Progenitor cell of endocrine pancreas (in vitro differentiated cells): ENCODE results near the gene VIPR2. TPM values are rescaled to one million over a fixed set of nuclear protein-coding genes. Genes with fewer than 3 reads are reported as not detected.
"Not testable (repeated sequence)": the region's sequence is repeated elsewhere in the genome, so short reads cannot be mapped to it uniquely, and the experiment has no call there.

ENCODE experiments used
- DNase-seq: peaks from one replicate; pipeline ENCODE4 v3.0.0; 2021; ENCODE audit warnings: low spot score; ENCODE audit not compliant: unreplicated experiment
- H3K27ac Mint-ChIP-seq: 2 replicates; pipeline ENCODE4 v1.8.0; 2021; ENCODE audit warnings: mild to moderate bottlenecking, moderate library complexity, mixed read lengths
- H3K27me3 Mint-ChIP-seq: 2 replicates; pipeline ENCODE4 v1.8.0; 2021; ENCODE audit warnings: mixed read lengths
- H3K36me3 Mint-ChIP-seq: 2 replicates; pipeline ENCODE4 v1.8.0; 2022; ENCODE audit warnings: mixed read lengths; ENCODE audit not compliant: insufficient read depth
- H3K4me1 Mint-ChIP-seq: 2 replicates; pipeline ENCODE4 v1.8.0; 2021; ENCODE audit warnings: low read depth, mixed read lengths
- H3K4me3 Mint-ChIP-seq: 2 replicates; pipeline ENCODE4 v1.8.0; 2021; ENCODE audit warnings: low read depth, mild to moderate bottlenecking, moderate library complexity, mixed read lengths
- H3K9me3 Mint-ChIP-seq: 2 replicates; pipeline ENCODE4 v1.8.0; 2021; ENCODE audit warnings: low read depth, mixed read lengths
- total RNA-seq: library from RNA; stranded (reverse); gene quantifications from 2 replicates; pipeline ENCODE4 v1.2.1, GENCODE V29; 2021
- TF ChIP-seq, protein P1 (sequence below): fragments of 200-600 bp; sonication (generic); IDR thresholded peaks from one replicate; pipeline ENCODE4 v1.5.0; 2021; ENCODE audit warnings: antibody characterized with exemption, mild to moderate bottlenecking; ENCODE audit not compliant: unreplicated experiment

Gene VIPR2
- total RNA-seq, 1 donor from 2014 or later = 0.36 TPM

GRCh38 chr7:159105066-159105780 is 39.4 kb downstream of the VIPR2 start:
- H3K27me3 Mint-ChIP-seq = peaks cover 22% of the 10 kb centered on the region
- peaks cover 10% of the 10 kb centered on the region for H3K9me3 Mint-ChIP-seq
- no peak overlapping the region for H3K27ac Mint-ChIP-seq
- no peak overlapping the region for H3K4me3 Mint-ChIP-seq
- TF ChIP-seq, protein P1, sequence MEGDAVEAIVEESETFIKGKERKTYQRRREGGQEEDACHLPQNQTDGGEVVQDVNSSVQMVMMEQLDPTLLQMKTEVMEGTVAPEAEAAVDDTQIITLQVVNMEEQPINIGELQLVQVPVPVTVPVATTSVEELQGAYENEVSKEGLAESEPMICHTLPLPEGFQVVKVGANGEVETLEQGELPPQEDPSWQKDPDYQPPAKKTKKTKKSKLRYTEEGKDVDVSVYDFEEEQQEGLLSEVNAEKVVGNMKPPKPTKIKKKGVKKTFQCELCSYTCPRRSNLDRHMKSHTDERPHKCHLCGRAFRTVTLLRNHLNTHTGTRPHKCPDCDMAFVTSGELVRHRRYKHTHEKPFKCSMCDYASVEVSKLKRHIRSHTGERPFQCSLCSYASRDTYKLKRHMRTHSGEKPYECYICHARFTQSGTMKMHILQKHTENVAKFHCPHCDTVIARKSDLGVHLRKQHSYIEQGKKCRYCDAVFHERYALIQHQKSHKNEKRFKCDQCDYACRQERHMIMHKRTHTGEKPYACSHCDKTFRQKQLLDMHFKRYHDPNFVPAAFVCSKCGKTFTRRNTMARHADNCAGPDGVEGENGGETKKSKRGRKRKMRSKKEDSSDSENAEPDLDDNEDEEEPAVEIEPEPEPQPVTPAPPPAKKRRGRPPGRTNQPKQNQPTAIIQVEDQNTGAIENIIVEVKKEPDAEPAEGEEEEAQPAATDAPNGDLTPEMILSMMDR = no peak
- no peak for DNase-seq
- H3K4me1 Mint-ChIP-seq = no peaks in the 10 kb centered on the region
- H3K36me3 Mint-ChIP-seq = no peaks in the 10 kb centered on the region

GRCh38 chr7:159104188-159104920 is 40.3 kb downstream of the VIPR2 start:
- Mint-ChIP-seq H3K4me1 (no peaks in the 10 kb centered on the region), H3K4me3 (no peak overlapping the region), H3K36me3 (no peaks in the 10 kb centered on the region), H3K27me3 (peaks cover 16% of the 10 kb centered on the region), H3K9me3 (peaks cover 10% of the 10 kb centered on the region), H3K27ac (no peak overlapping the region)
- DNase-seq = no peak
- TF ChIP-seq, protein P1 = no peak

- Mint-ChIP-seq H3K27me3 (peaks cover 12% of the 10 kb centered on the region), H3K4me1 (no peaks in the 10 kb centered on the region), H3K4me3 (no peak overlapping the region), H3K36me3 (no peaks in the 10 kb centered on the region), H3K9me3 (peaks cover 10% of the 10 kb centered on the region), H3K27ac (no peak overlapping the region)
- DNase-seq = no peak
- TF ChIP-seq, protein P1 = no peak
Measured at GRCh38 chr7:159103382-159104187, 41.1 kb downstream of the VIPR2 start.

DNA sequence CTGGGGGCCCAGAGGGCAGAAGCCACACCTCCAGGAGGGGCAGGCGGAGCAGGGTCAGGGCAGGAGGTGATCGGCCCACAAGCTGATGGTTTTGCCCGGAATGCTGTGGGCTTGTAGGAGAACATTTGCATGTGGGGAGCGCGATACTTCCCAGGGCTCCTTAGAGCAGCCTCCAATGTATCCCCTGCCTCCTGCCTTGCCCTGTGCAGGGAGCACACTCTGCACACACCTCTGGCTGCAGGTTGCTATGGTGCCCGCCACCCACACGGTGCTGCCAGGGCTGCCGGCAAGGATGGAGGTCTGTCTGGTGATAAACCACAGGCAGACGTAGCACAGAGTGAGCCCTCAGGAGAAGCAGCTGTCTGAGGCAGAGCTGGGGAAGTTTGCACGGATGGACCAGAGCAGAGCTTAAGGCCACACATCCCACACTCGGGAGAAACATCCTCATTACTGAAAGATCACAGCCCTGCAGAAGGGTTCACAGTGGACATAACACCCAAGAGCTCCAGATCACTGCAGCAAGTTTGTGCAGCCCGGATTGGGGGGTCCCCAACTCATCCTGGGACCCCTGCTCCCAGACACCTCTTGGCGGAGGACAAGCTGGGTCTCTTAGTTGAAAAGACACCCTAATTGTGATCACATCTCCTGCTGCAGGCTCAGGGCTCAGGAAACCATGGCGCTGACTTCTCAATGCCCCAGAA is 41.8 kb downstream of the VIPR2 start:
- H3K27ac Mint-ChIP-seq = no peak overlapping the region
- TF ChIP-seq, protein P1 = no peak
- H3K4me3 Mint-ChIP-seq = no peak overlapping the region
- DNase-seq = no peak
- H3K27me3 Mint-ChIP-seq = peaks cover 8% of the 10 kb centered on the region
- peaks cover 10% of the 10 kb centered on the region for H3K9me3 Mint-ChIP-seq
- no peaks in the 10 kb centered on the region for H3K4me1 Mint-ChIP-seq
- H3K36me3 Mint-ChIP-seq = no peaks in the 10 kb centered on the region

GRCh38 chr7:159101661-159102091 is 43.0 kb downstream of the VIPR2 start:
- H3K27me3 Mint-ChIP-seq, DNase-seq, H3K27ac Mint-ChIP-seq, H3K36me3 Mint-ChIP-seq, H3K4me1 Mint-ChIP-seq, H3K4me3 Mint-ChIP-seq: not testable (repeated sequence)
- peaks cover 10% of the 10 kb centered on the region for H3K9me3 Mint-ChIP-seq

GRCh38 chr7:159101083-159101395 is 43.6 kb downstream of the VIPR2 start:
- H3K9me3 Mint-ChIP-seq = peaks cover 10% of the 10 kb centered on the region
- not testable (repeated sequence) for H3K4me1 Mint-ChIP-seq, H3K27ac Mint-ChIP-seq, H3K4me3 Mint-ChIP-seq, DNase-seq, H3K36me3 Mint-ChIP-seq
- peaks cover 10% of the 10 kb centered on the region for H3K27me3 Mint-ChIP-seq

GRCh38 chr7:159100281-159101082 is 44.2 kb downstream of the VIPR2 start:
- not testable (repeated sequence) for DNase-seq, H3K4me1 Mint-ChIP-seq, H3K36me3 Mint-ChIP-seq, H3K27me3 Mint-ChIP-seq, H3K4me3 Mint-ChIP-seq, H3K27ac Mint-ChIP-seq
- H3K9me3 Mint-ChIP-seq = peaks cover 10% of the 10 kb centered on the region
